Stimulated activated CD4-positive, alpha-beta T cell treated with anti-CD3 and anti-CD28 coated beads, Interleukin-4, amount 100 ng/mL, for 48 hours (primary cell): ENCODE data around the gene TP53BP1.
A peak's percentile ranks its signal among the peaks of the same experiment; 100 is the strongest.
"Not testable (repeated sequence)": the region's sequence is repeated elsewhere in the genome, so short reads cannot be mapped to it uniquely, and the experiment has no call there.

Experiments used
- DNase-seq, 2 donors: peaks; one replicate each; pipeline ENCODE4 v3.0.0-alpha.2; 2020; ENCODE audit warnings: low read depth in 2 of 2

TP53BP1 gene

GRCh38 chr15:43492673-43493601 lies at the start of gene TP53BP1:
Gene TP53BP1, minus strand, starts transcription at chr15:43493156. Its CDS starts 113 bp downstream, at chr15:43493043.
- peak; percentile 94 to 95 for DNase-seq

GRCh38 chr15:43541785-43542184 lies 48.8 kb upstream of the TP53BP1 start:
- DNase-seq, result no peak

- DNase-seq, result no peak
Measured at GRCh38 chr15:43538091-43538490, 45.1 kb upstream of the TP53BP1 start.

- no peak for DNase-seq
Measured at GRCh38 chr15:43534897-43535296, 41.9 kb upstream of the TP53BP1 start.

GRCh38 chr15:43532826-43533225 lies 39.9 kb upstream of the TP53BP1 start:
- DNase-seq, result not testable (repeated sequence)

GRCh38 chr15:43531018-43531670 lies 38.2 kb upstream of the TP53BP1 start:
- DNase-seq, result no peak

GRCh38 chr15:43529587-43530345 lies 36.8 kb upstream of the TP53BP1 start:
- no peak for DNase-seq

- DNase-seq, result no peak
Measured at GRCh38 chr15:43529141-43529540, 36.2 kb upstream of the TP53BP1 start.

- DNase-seq, result no peak
Measured at GRCh38 chr15:43528542-43529007, 35.6 kb upstream of the TP53BP1 start.

GRCh38 chr15:43527802-43528541 lies 35.0 kb upstream of the TP53BP1 start:
- DNase-seq, result no peak

GRCh38 chr15:43527016-43527801 lies 34.3 kb upstream of the TP53BP1 start:
- DNase-seq, result no peak

- DNase-seq, result no peak
Measured at GRCh38 chr15:43526261-43526930, 33.4 kb upstream of the TP53BP1 start.

GRCh38 chr15:43525131-43525530 lies 32.2 kb upstream of the TP53BP1 start:
- no peak for DNase-seq

GRCh38 chr15:43524254-43524845 lies 31.4 kb upstream of the TP53BP1 start:
- no peak for DNase-seq

- no peak for DNase-seq
Measured at GRCh38 chr15:43523646-43524045, 30.7 kb upstream of the TP53BP1 start.

GRCh38 chr15:43522247-43522646 lies 29.3 kb upstream of the TP53BP1 start:
- no peak for DNase-seq

- DNase-seq, result no peak
Measured at GRCh38 chr15:43521419-43521818, 28.5 kb upstream of the TP53BP1 start.

GRCh38 chr15:43520138-43520537 lies 27.2 kb upstream of the TP53BP1 start:
- no peak for DNase-seq

GRCh38 chr15:43519196-43519595 lies 26.2 kb upstream of the TP53BP1 start:
- no peak for DNase-seq
